Nephron (organoid): ENCODE measurements around the gene SLC15A1.
A peak's percentile ranks its signal among the peaks of the same experiment; 100 is the strongest.

ENCODE experiments used
- H3K27ac Mint-ChIP-seq, 3 experiments: 2 replicates each; pipeline ENCODE4 v1.8.0; 2020; ENCODE audit warnings: mixed read lengths in 3 of 3, mild to moderate bottlenecking in 2 of 3, moderate library complexity in 1 of 3
- H3K27me3 Mint-ChIP-seq: 2 replicates; pipeline ENCODE4 v1.8.0; 2021; ENCODE audit warnings: low read depth, mild to moderate bottlenecking, moderate library complexity, mixed read lengths
- H3K36me3 Mint-ChIP-seq: 2 replicates; pipeline ENCODE4 v1.8.0; 2020; ENCODE audit warnings: low read depth, mixed read lengths
- H3K4me1 Mint-ChIP-seq: 2 replicates; pipeline ENCODE4 v1.8.0; 2020; ENCODE audit warnings: mixed read lengths
- H3K4me3 Mint-ChIP-seq, 3 experiments: 2 replicates each; pipeline ENCODE4 v1.8.0; 2020; ENCODE audit warnings: mild to moderate bottlenecking in 3 of 3, mixed read lengths in 3 of 3, moderate library complexity in 2 of 3
- H3K9me3 Mint-ChIP-seq: 2 replicates; pipeline ENCODE4 v1.8.0; 2020; ENCODE audit warnings: mixed read lengths
- TF ChIP-seq, protein P1 (sequence below), 3 experiments: fragments of 200-600 bp; sonication (generic); IDR thresholded peaks; one replicate each; pipeline ENCODE4 v1.5.0; 2021; ENCODE audit warnings: antibody characterized with exemption in 3 of 3; ENCODE audit not compliant: unreplicated experiment in 3 of 3

Gene SLC15A1

DNA sequence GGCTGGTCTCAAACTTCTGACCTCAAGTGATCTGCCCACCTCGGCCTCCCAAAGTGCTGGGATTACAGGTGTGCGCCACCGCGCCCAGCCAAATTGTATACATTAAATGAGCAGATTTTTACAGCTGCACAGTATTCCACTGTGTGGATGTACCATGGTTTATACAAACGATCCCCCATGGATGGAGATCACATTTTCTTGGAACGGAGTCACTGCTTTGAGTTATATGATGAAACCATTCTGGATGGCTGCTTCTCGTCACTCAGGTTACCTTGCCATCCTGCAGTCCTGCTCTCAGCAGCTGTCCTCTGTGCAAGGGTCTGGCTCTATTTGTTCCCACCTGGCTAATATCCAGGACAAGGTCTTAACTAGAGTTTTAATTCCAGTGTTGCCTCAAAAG is 39.1 kb upstream of the SLC15A1 start:
- Mint-ChIP-seq H3K9me3 (no peaks in the 10 kb centered on the region), H3K4me1 (no peaks in the 10 kb centered on the region), H3K27me3 (no peaks in the 10 kb centered on the region), H3K4me3 (no peak overlapping the region), H3K36me3 (peaks cover 8% of the 10 kb centered on the region), H3K27ac (no peak overlapping the region)
- TF ChIP-seq, protein P1, sequence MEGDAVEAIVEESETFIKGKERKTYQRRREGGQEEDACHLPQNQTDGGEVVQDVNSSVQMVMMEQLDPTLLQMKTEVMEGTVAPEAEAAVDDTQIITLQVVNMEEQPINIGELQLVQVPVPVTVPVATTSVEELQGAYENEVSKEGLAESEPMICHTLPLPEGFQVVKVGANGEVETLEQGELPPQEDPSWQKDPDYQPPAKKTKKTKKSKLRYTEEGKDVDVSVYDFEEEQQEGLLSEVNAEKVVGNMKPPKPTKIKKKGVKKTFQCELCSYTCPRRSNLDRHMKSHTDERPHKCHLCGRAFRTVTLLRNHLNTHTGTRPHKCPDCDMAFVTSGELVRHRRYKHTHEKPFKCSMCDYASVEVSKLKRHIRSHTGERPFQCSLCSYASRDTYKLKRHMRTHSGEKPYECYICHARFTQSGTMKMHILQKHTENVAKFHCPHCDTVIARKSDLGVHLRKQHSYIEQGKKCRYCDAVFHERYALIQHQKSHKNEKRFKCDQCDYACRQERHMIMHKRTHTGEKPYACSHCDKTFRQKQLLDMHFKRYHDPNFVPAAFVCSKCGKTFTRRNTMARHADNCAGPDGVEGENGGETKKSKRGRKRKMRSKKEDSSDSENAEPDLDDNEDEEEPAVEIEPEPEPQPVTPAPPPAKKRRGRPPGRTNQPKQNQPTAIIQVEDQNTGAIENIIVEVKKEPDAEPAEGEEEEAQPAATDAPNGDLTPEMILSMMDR (IDR thresholded peaks at IDR 0.05; ENCODE audit: unreplicated experiment in 3 of 3), result no peak

DNA sequence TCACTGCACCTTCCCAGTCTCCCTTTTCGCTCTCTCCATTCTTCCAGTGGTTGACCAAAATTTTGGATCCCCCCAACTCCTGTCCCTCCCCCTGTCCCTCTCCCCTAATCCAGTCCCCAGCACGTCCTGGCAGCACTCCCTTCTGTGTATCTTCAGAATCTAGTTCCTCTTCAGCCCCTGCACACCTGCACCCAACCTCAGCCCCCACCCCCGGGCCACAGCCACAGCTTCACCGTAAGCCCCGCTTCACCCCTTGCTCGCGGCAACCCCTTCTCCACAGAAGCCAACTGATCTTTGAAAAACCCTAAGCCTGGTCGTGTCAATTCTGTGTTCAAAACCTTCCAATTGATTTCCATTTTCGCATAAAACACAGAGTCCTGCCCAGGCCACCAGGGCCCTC is 35.5 kb upstream of the SLC15A1 start:
- Mint-ChIP-seq H3K9me3 (no peaks in the 10 kb centered on the region), H3K4me3 (no peak overlapping the region)

DNA sequence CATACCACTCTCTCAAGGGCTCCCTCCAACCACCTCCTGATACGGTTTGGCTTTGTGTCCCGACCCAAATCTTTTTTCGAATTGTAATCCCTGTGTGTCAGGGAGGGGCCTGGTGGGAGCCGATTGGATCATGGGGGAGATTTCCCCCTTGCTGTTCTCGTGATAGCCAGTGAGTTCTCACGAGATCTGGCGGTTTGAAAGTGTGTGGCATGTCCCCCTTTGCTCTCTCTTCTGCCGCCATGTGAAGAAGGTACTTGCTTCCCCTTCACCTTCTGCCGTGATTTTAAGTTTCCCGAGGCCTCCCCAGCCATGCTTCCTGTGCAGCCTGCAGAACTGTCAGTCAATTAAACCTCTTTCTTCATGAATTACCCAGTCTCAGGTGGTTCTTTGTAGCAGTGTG is 34.7 kb upstream of the SLC15A1 start:
- Mint-ChIP-seq H3K4me1 (no peaks in the 10 kb centered on the region), H3K9me3 (no peaks in the 10 kb centered on the region), H3K27me3 (peaks cover 5% of the 10 kb centered on the region), H3K27ac (peak overlapping the region in 1 of 3 experiments; percentile 29), H3K4me3 (peak overlapping the region in 1 of 3 experiments; percentile 9), H3K36me3 (no peaks in the 10 kb centered on the region)
- TF ChIP-seq, protein P1 (IDR thresholded peaks at IDR 0.05; ENCODE audit: unreplicated experiment in 3 of 3), result no peak

More for the DNA sequence above, 35.5 kb upstream of the SLC15A1 start:
- Mint-ChIP-seq H3K4me1 (no peaks in the 10 kb centered on the region), H3K27ac (no peak overlapping the region), H3K36me3 (no peaks in the 10 kb centered on the region), H3K27me3 (peaks cover 5% of the 10 kb centered on the region)
- TF ChIP-seq, protein P1 (IDR thresholded peaks at IDR 0.05; ENCODE audit: unreplicated experiment in 3 of 3), result no peak

DNA sequence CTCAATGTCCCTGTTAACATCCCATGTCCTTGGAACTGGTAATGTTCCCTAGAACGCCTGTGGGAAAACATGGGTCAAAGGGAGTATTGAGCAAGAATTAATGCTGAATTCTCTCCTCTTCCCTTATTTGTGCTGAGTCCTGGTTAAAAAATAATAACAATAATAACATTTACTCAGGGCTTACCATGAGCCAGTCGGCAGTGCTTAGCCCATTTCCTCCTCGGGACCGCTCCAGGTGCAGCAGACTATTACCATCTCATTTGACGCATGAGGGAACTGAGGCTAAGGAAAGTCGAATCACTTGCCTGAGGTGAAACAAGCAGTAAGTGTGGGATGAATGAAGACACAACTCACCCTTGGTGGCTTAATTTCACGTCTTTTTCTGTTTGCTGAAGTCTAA is 33.6 kb upstream of the SLC15A1 start:
- no peaks in the 10 kb centered on the region for H3K36me3 Mint-ChIP-seq
- no peaks in the 10 kb centered on the region for H3K4me1 Mint-ChIP-seq
- peaks cover 5% of the 10 kb centered on the region for H3K27me3 Mint-ChIP-seq
- no peak overlapping the region for H3K4me3 Mint-ChIP-seq
- TF ChIP-seq, protein P1 (IDR thresholded peaks at IDR 0.05; ENCODE audit: unreplicated experiment in 3 of 3), result no peak
- peak overlapping the region in 1 of 3 experiments; percentile 47 for H3K27ac Mint-ChIP-seq
- no peaks in the 10 kb centered on the region for H3K9me3 Mint-ChIP-seq

DNA sequence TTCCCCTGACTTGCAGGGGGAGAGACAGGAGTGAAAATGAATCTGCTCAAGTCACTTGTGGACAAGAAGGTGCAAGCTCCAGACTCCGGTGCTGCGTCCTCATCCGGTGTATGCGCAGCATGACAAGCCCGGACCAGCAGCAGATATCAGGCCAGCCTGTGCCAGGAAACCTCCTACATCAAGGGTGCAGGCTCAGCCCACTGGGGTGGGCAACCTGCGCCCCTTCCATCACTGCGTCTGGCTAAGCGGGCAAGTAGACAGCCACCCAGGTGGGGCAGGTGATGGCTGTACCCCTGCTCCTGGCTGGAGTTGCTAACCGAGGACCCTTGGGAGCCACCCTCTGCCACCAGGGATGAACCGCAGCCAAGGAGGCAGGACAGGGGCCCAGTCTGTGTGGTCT is 32.9 kb upstream of the SLC15A1 start:
- H3K4me1 Mint-ChIP-seq, result no peaks in the 10 kb centered on the region
- no peaks in the 10 kb centered on the region for H3K36me3 Mint-ChIP-seq
- no peak overlapping the region for H3K4me3 Mint-ChIP-seq
- H3K27me3 Mint-ChIP-seq, result peaks cover 5% of the 10 kb centered on the region
- H3K9me3 Mint-ChIP-seq, result no peaks in the 10 kb centered on the region
- H3K27ac Mint-ChIP-seq, result no peak overlapping the region
- TF ChIP-seq, protein P1 (IDR thresholded peaks at IDR 0.05; ENCODE audit: unreplicated experiment in 3 of 3), result no peak

DNA sequence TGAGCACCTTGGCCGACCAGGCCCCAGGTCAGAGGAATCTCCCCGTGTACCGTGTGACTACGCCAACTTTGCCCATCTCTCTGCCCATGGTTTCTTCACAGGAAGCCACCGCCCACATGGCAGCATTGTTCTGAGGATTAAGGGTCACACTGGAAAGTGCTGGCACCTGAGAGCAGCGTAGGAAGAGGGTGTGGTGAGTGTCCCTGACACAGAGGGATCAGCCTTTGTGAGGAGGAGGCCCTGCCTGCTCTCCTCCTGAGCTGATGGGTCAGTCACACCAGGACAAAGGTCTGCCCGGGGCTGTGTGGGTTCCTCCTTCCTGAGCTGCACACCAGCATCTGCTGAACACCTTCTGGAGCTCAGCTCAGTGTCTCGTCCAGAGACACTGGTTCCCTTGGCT is 32.2 kb upstream of the SLC15A1 start:
- Mint-ChIP-seq H3K4me3 (no peak overlapping the region), H3K9me3 (no peaks in the 10 kb centered on the region), H3K36me3 (no peaks in the 10 kb centered on the region), H3K27ac (no peak overlapping the region), H3K27me3 (peaks cover 5% of the 10 kb centered on the region), H3K4me1 (no peaks in the 10 kb centered on the region)
- TF ChIP-seq, protein P1 (IDR thresholded peaks at IDR 0.05; ENCODE audit: unreplicated experiment in 3 of 3), result no peak
